Activated CD4-positive, alpha-beta memory T cell treated with anti-CD3 and anti-CD28 coated beads for 36 hours (primary cell): ENCODE data around the gene WWC2. TPM values are rescaled to one million over a fixed set of nuclear protein-coding genes. Genes with fewer than 3 reads are reported as not detected.
"Not testable (repeated sequence)": the region's sequence is repeated elsewhere in the genome, so short reads cannot be mapped to it uniquely, and the experiment has no call there.

Source experiments
- CTCF ChIA-PET: fragments of 350-600 bp; sonication (Branson Sonifier 250); formaldehyde crosslinking; loops from one replicate; lab custom pipeline; 2021; ENCODE audit warnings: antibody characterized with exemption, inconsistent platforms; lab: Charles Lee
- POLR2A ChIA-PET: fragments of 350-600 bp; sonication (Branson Sonifier 250); formaldehyde crosslinking; loops from one replicate; lab custom pipeline; 2021; ENCODE audit warnings: antibody characterized with exemption; lab: Charles Lee
- DNase-seq: peaks from one replicate; pipeline ENCODE4 v3.0.0-alpha.2; 2020
- H3K27ac Mint-ChIP-seq: one replicate; pipeline ENCODE4 v1.8.0; 2021; ENCODE audit warnings: mixed read lengths
- H3K27me3 Mint-ChIP-seq: one replicate; pipeline ENCODE4 v1.8.0; 2021; ENCODE audit warnings: mixed read lengths
- H3K36me3 Mint-ChIP-seq: one replicate; pipeline ENCODE4 v1.8.0; 2021; ENCODE audit warnings: mixed read lengths
- H3K4me1 Mint-ChIP-seq: one replicate; pipeline ENCODE4 v1.8.0; 2021; ENCODE audit warnings: low read depth, mixed read lengths
- H3K4me3 Mint-ChIP-seq: one replicate; pipeline ENCODE4 v1.8.0; 2021; ENCODE audit warnings: mild to moderate bottlenecking, mixed read lengths
- H3K9me3 Mint-ChIP-seq: one replicate; pipeline ENCODE4 v1.8.0; 2021; ENCODE audit warnings: mixed read lengths
- intact Hi-C: fragments of 100-400 bp; cut with micrococcal nuclease; formaldehyde crosslinking; loops from one replicate; pipeline ENCODE4 v1.15.1; 2023
- total RNA-seq, 2 experiments: library from RNA; stranded (reverse); gene quantifications; one replicate each; pipeline ENCODE4 v1.2.3, GENCODE V29; 2021

WWC2 gene
- total RNA-seq, 2 experiments from 2014 or later = 3.6 to 5.4 TPM

DNA sequence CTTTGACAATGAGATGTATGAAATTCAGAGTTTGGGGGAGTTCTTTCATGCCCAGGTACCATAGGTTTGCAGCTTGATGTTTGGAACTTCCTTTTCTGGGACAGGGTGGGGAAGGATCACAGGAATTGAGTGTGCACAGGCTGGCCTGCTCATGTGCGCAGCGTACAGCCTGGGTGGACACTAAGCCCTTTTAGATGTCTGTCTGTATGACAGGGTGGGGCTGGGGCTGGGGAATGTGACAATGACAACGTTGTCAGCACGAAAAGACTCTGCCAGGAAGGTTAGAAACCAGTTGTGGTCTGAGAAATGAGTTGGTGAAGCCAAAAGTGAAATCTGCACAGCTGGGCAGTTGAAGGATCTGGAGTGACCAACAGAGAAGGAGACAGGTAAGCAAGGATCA lies 47.4 kb downstream of the WWC2 start:
- CTCF ChIA-PET = interaction anchor here (1.2 to 3.0 kb wide), 3 partner anchors 73 to 116 kb away, joined by 4 to 7 read pairs (median 6); no protein-coding TSS in a partner anchor
- Mint-ChIP-seq H3K9me3 (peaks cover 2% of the 10 kb centered on the region), H3K4me1 (peaks cover 4% of the 10 kb centered on the region), H3K36me3 (no peaks in the 10 kb centered on the region), H3K27ac (no peak overlapping the region), H3K4me3 (no peak overlapping the region), H3K27me3 (no peaks in the 10 kb centered on the region)
- POLR2A ChIA-PET = no interaction called here
- intact Hi-C loops = no loop called here
- DNase-seq = no peak

DNA sequence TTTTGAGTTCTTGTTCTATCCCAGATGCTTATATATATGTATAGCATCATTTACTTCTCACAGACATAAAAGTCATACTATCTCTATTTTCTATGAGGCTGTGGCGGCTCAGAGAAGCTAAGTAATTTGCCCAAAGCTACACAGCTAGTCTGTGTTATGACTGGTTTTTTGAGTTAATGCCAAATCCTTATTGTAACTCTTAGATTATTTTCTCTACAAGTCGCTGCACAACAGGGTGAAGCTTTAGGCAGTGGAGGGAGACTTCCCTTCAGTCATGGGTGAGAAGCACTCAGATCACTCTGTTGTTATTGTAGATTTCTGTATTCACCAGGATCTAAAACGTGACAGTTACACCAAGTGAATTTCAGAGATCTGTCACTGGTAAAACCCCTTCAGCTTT lies 48.1 kb downstream of the WWC2 start:
- CTCF ChIA-PET = interaction anchor here (1.0 to 3.0 kb wide), 4 partner anchors 16 to 115 kb away, joined by 4 to 7 read pairs (median 5); no protein-coding TSS in a partner anchor
- Mint-ChIP-seq H3K27ac (no peak overlapping the region), H3K4me1 (peaks cover 2% of the 10 kb centered on the region), H3K36me3 (no peaks in the 10 kb centered on the region), H3K9me3 (peaks cover 2% of the 10 kb centered on the region), H3K27me3 (no peaks in the 10 kb centered on the region), H3K4me3 (no peak overlapping the region)
- no peak for DNase-seq
- intact Hi-C loops = no loop called here
- POLR2A ChIA-PET = no interaction called here

GRCh38 chr4:183147983-183148382 lies 48.9 kb downstream of the WWC2 start:
- Mint-ChIP-seq H3K27me3 (no peaks in the 10 kb centered on the region), H3K27ac (no peak overlapping the region), H3K4me1 (peaks cover 2% of the 10 kb centered on the region), H3K9me3 (peaks cover 2% of the 10 kb centered on the region), H3K36me3 (no peaks in the 10 kb centered on the region), H3K4me3 (no peak overlapping the region)
- intact Hi-C loops = no loop called here
- CTCF ChIA-PET = interaction anchor here (0.6 to 3.0 kb wide), 2 partner anchors 37 to 74 kb away, joined by 5 to 7 read pairs; no protein-coding TSS in a partner anchor
- POLR2A ChIA-PET = no interaction called here
- no peak for DNase-seq

GRCh38 chr4:183149616-183150539 lies 50.8 kb downstream of the WWC2 start:
- H3K4me3 Mint-ChIP-seq = no peak overlapping the region
- ChIA-PET POLR2A (no interaction called here), CTCF (no interaction called here)
- H3K36me3 Mint-ChIP-seq = no peaks in the 10 kb centered on the region
- no peaks in the 10 kb centered on the region for H3K4me1 Mint-ChIP-seq
- H3K27me3 Mint-ChIP-seq = no peaks in the 10 kb centered on the region
- H3K27ac Mint-ChIP-seq = no peak overlapping the region
- peaks cover 2% of the 10 kb centered on the region for H3K9me3 Mint-ChIP-seq
- intact Hi-C loops = no loop called here
- DNase-seq = no peak

DNA sequence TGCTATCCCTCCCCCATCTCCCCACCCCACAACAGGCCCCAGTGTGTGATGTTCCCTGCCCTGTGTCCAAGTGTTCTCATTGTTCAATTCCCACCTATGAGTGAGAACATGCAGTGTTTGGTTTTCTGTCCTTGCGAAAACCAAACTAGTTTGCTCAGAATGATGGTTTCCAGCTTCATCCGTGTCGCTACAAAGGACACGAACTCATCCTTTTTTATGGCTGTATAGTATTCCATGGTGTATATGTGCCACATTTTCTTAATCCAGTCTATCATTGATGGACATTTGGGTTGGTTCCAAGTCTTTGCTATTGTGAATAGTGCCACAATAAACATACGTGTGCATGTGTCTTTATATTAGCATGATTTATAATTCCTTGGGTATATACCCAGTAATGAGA lies 51.6 kb downstream of the WWC2 start:
- DNase-seq, H3K36me3 Mint-ChIP-seq, H3K4me3 Mint-ChIP-seq, POLR2A ChIA-PET, H3K27ac Mint-ChIP-seq, H3K9me3 Mint-ChIP-seq, CTCF ChIA-PET, H3K27me3 Mint-ChIP-seq, H3K4me1 Mint-ChIP-seq, intact Hi-C loops: not testable (repeated sequence)

DNA sequence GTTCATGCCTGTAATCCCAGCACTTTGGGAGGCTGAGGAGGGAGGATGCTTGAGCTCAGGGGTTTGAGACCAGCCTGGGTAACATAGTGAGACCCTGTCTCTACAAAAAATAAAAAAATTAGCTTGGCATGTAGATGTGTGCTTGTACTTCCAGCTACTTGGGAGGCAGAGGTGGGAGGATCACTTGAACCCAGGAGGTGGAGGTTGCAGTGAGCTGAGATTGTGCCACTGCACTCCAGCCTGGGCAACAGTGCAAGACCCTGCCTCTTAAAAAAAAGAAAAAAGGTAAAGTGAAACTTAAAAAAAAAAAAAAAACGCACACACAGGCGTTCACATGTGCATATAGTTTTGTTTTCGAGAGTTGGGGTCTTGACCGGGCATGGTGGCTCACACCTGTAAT lies 53.2 kb downstream of the WWC2 start:
- DNase-seq, CTCF ChIA-PET: not testable (repeated sequence)

GRCh38 chr4:183153190-183153916 lies 54.3 kb downstream of the WWC2 start:
- no peak for DNase-seq
- H3K27me3 Mint-ChIP-seq = no peaks in the 10 kb centered on the region
- no peak overlapping the region for H3K27ac Mint-ChIP-seq
- no peak overlapping the region for H3K4me3 Mint-ChIP-seq
- no peaks in the 10 kb centered on the region for H3K36me3 Mint-ChIP-seq
- peaks cover 2% of the 10 kb centered on the region for H3K4me1 Mint-ChIP-seq
- ChIA-PET POLR2A (no interaction called here), CTCF (interaction anchor here (0.5 kb wide), 1 partner anchor 30 kb away, joined by 4 read pairs; no protein-coding TSS in a partner anchor)
- intact Hi-C loops = no loop called here
- H3K9me3 Mint-ChIP-seq = peaks cover 2% of the 10 kb centered on the region

More for the DNA sequence above, 53.2 kb downstream of the WWC2 start:
- H3K4me1 Mint-ChIP-seq, H3K36me3 Mint-ChIP-seq, H3K27me3 Mint-ChIP-seq, POLR2A ChIA-PET, H3K27ac Mint-ChIP-seq, intact Hi-C loops, H3K4me3 Mint-ChIP-seq, H3K9me3 Mint-ChIP-seq: not testable (repeated sequence)

DNA sequence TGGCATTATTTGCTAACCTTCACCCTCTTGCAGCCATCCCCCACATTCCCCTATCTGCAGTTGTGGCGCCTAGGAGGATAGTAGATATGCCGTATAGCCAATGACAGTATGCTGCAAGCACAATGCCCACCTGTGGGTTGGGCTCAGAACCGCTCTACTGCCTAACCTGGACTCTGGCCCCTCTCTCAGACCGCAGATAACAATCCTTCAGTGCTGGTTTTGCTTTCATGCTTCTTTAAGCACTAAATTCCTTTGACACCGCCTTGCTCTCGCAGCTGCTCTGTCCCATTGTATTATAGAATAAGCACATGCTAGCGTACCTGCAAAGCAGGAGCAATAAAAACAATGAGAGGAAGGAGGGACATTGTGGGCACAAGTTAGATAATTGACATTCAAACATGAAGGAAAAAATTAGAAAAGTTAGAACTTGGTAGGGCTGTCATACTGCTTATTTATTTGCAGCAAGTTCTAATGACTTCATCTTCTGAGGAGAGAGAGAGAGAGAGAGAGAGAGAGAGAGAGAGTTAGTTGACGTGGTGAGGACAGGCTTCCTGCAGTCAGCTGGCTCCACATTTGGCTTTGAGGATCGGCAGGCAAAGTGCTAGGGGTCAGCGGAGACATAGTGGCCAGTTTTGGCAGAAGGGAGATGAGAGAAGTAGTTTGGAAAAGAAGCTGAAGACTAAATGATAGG lies 55.8 kb downstream of the WWC2 start:
- Mint-ChIP-seq H3K9me3 (peaks cover 2% of the 10 kb centered on the region), H3K4me3 (no peak overlapping the region), H3K36me3 (no peaks in the 10 kb centered on the region), H3K27ac (no peak overlapping the region), H3K4me1 (peaks cover 5% of the 10 kb centered on the region), H3K27me3 (no peaks in the 10 kb centered on the region)
- CTCF ChIA-PET = no interaction called here
- intact Hi-C loops = no loop called here
- POLR2A ChIA-PET = no interaction called here
- DNase-seq = no peak

DNA sequence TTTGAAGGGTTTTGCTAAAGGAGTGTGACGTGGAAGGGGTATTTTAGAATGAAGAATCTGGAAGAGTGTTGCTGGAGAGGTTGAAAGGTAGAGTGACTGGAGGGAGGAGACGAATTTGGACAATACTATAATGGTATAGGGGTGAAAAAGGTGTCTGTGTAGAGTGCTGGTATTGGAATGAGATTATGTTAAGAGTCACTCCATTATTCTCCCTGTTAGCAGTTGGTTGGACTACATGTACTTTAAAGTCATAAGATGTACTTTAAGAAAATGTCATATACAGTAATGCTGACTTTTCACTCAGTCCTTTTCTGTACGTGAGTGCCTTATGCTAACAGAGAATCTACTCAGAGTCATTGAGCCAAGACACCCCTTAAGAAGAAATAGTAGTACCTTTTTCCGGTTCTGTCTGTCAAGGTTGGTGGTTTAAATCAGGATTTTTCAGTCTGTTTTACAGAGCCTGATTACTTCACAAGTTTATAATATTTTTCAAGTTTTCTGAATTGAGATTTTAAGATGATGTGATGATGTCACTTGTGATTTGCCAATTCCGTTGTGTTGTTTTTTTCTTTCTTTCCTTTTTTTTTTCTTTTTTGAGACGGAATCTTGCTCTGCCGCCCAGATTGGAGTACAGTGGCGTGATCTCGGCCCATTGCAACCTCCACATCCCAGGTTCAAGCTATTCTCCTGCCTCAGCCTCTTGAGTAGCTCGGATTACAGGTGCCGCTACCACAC lies 56.6 kb downstream of the WWC2 start:
- no peak for DNase-seq
- H3K27me3 Mint-ChIP-seq = no peaks in the 10 kb centered on the region
- peaks cover 5% of the 10 kb centered on the region for H3K4me1 Mint-ChIP-seq
- ChIA-PET CTCF (no interaction called here), POLR2A (no interaction called here)
- no peaks in the 10 kb centered on the region for H3K9me3 Mint-ChIP-seq
- intact Hi-C loops = no loop called here
- H3K27ac Mint-ChIP-seq = no peak overlapping the region
- no peak overlapping the region for H3K4me3 Mint-ChIP-seq
- no peaks in the 10 kb centered on the region for H3K36me3 Mint-ChIP-seq

DNA sequence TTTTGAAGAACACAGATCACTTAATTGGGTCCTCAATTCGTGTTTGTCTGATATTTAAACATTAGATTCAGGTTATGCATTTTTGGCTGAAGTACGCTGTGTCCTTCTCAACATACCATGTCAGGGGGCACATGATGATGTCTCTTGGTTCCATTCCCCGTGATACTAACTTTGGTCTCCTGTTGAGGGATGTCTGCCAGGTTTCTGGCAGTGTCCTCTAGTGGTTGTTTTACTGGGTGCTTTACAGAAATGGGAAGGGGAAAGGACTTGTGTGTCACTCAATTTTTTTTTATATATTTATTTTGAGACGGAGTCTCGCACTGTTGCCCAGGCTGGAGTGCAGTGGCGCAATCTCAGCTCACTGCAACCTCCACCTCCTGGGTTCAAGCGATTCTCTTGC lies 58.2 kb downstream of the WWC2 start:
- H3K4me1 Mint-ChIP-seq = peaks cover 5% of the 10 kb centered on the region
- no peaks in the 10 kb centered on the region for H3K27me3 Mint-ChIP-seq
- POLR2A ChIA-PET = no interaction called here
- no peak for DNase-seq
- CTCF ChIA-PET = no interaction called here
- no peaks in the 10 kb centered on the region for H3K36me3 Mint-ChIP-seq
- H3K9me3 Mint-ChIP-seq = no peaks in the 10 kb centered on the region
- no peak overlapping the region for H3K27ac Mint-ChIP-seq
- intact Hi-C loops = no loop called here
- no peak overlapping the region for H3K4me3 Mint-ChIP-seq

- Mint-ChIP-seq H3K4me1 (peaks cover 5% of the 10 kb centered on the region), H3K27me3 (no peaks in the 10 kb centered on the region), H3K4me3 (no peak overlapping the region), H3K27ac (no peak overlapping the region), H3K9me3 (no peaks in the 10 kb centered on the region), H3K36me3 (no peaks in the 10 kb centered on the region)
- CTCF ChIA-PET = no interaction called here
- intact Hi-C loops = no loop called here
- DNase-seq = no peak
- POLR2A ChIA-PET = no interaction called here
Observed at GRCh38 chr4:183158062-183158461, 59.0 kb downstream of the WWC2 start.
